ENCODE measurements around the gene MTREX.
"Not testable (repeated sequence)": the region's sequence is repeated elsewhere in the genome, so short reads cannot be mapped to it uniquely, and the experiment has no call there.

The MTREX gene

DNA sequence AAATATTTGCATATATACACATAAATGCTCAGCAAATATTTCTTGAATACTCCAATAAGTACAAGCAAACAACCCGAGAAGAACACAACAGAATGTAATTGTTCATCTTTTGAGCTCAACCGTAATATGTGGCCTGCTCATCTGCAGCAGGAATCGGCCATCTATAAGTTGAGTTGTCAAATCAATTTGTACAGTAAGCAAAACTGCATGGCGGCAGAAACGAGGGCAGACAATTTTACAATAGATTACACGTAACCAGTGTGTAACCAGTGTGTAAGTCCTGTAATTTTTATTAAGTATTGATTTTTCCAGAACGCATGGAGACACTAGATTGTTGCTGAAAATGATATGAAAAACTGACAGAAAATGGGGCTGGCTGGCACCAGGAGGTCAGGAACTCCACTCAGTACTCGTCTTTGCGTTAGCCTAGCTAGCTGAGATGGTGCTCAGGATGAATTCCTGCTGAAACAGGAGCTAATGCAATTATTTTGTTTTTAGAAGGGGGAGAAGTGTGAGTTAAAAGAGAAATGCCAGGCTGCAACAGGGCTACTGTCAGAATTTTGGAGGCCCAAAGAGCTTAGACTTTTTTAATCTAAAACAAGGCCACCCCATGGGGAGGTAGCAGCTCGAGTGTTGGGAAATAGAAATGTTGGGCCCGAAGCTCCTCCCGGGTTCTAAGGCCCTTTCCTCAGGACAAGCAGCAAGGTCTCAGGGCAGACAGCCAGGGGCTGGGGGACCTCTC is 977 bp upstream of the MTREX start:
- CTCF ChIA-PET = interaction anchor here (1.2 to 3.3 kb wide), 8 partner anchors 15 to 402 kb away, joined by 4 to 15 read pairs (median 5); no protein-coding TSS in a partner anchor
- POLR2A ChIA-PET = interaction anchor here (0.7 kb wide), 1 partner anchor 528 kb away, joined by 3 read pairs; no protein-coding TSS in a partner anchor
- TF ChIP-seq, protein P1, sequence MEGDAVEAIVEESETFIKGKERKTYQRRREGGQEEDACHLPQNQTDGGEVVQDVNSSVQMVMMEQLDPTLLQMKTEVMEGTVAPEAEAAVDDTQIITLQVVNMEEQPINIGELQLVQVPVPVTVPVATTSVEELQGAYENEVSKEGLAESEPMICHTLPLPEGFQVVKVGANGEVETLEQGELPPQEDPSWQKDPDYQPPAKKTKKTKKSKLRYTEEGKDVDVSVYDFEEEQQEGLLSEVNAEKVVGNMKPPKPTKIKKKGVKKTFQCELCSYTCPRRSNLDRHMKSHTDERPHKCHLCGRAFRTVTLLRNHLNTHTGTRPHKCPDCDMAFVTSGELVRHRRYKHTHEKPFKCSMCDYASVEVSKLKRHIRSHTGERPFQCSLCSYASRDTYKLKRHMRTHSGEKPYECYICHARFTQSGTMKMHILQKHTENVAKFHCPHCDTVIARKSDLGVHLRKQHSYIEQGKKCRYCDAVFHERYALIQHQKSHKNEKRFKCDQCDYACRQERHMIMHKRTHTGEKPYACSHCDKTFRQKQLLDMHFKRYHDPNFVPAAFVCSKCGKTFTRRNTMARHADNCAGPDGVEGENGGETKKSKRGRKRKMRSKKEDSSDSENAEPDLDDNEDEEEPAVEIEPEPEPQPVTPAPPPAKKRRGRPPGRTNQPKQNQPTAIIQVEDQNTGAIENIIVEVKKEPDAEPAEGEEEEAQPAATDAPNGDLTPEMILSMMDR (IDR thresholded peaks at IDR 0.05; ENCODE audit: insufficient read depth, low read length, missing control alignments) = no peak
- peak overlapping the region; percentile 86 for H3K4me3 ChIP-seq (ENCODE audit: low read depth, low read length)
- DNase-seq (ENCODE audit: low read depth, low spot score) = no peak

- TF ChIP-seq, protein P1 (IDR thresholded peaks at IDR 0.05; ENCODE audit: insufficient read depth, low read length, missing control alignments) = no peak
- peak overlapping the region; percentile 86 for H3K4me3 ChIP-seq (ENCODE audit: low read depth, low read length)
- no peak for DNase-seq (ENCODE audit: low read depth, low spot score)
- CTCF ChIA-PET = interaction anchor here (1.8 kb wide), 1 partner anchor 82 kb away, joined by 6 read pairs; no protein-coding TSS in a partner anchor
- POLR2A ChIA-PET = interaction anchor here (0.6 to 1.1 kb wide), 2 partner anchors 24 to 1522 kb away, joined by 3 to 4 read pairs; no protein-coding TSS in a partner anchor
These were observed 556 bp downstream of the MTREX start for GRCh38 chr5:55308254-55308836.

DNA sequence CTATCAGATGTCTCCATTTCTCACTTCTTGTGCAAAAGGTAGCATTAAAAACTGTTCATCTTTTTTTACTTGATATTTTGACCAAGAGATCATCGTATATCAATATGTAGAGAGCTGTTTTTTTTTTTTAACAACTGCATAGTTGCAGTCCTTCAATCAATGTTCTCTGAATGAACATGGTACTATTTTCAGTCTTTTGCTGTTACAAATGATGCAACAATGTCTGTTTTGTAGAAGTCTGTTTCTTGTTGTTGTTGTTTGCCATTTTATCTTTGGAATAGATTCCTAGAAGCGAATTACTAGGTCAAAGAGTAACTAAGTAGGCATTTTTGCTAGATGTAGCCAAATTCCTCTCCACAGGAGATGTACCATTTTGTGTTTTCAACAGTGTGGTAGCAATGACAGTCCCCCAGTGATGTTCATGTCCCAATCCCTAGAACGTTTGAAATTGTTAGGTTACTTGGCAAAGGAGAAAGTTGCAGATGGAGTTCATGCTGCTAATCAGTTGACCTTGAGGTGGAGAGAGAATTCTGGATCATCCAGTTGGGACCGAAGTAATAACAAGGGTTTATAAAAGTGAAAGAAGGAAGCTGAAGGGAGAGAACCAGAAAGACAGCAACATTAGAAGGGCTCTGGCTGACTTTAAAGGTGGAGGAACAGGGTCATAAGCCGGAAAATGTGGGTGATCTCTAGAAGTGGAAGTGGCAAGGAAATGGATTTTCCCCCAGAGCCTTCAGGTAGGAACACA is 6.3 kb downstream of the MTREX start:
- CTCF ChIA-PET = no interaction called here
- DNase-seq (ENCODE audit: low read depth, low spot score) = no peak

DNA sequence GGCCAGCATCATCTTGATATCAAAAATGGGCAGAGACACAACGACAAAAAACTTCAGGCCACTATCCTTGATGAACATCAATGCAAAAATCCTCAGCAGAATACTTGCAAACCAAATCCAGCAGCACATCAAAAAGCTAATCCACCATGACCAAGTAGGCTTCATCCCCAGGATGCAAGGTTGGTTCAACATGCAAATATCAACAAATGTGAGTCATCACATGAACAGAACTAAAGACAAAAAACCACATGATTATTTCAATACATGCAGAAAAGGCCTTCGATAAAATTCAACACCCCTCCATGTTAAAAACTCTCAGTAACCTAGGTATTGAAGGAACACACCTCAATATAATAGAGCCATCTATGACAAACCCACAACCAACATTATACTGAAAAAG is 8.5 kb downstream of the MTREX start:
- ChIA-PET CTCF (interaction anchor here (1.1 kb wide), 1 partner anchor 9 kb away, joined by 5 read pairs; no protein-coding TSS in a partner anchor), POLR2A (no interaction called here)
- no peak for DNase-seq (ENCODE audit: low read depth, low spot score)
- H3K4me3 ChIP-seq (ENCODE audit: low read depth, low read length) = no peak overlapping the region
- TF ChIP-seq, protein P1 (IDR thresholded peaks at IDR 0.05; ENCODE audit: insufficient read depth, low read length, missing control alignments) = no peak

More for the DNA sequence above, 6.3 kb downstream of the MTREX start:
- POLR2A ChIA-PET = no interaction called here
- TF ChIP-seq, protein P1 (IDR thresholded peaks at IDR 0.05; ENCODE audit: insufficient read depth, low read length, missing control alignments) = no peak
- H3K4me3 ChIP-seq (ENCODE audit: low read depth, low read length) = no peak overlapping the region

DNA sequence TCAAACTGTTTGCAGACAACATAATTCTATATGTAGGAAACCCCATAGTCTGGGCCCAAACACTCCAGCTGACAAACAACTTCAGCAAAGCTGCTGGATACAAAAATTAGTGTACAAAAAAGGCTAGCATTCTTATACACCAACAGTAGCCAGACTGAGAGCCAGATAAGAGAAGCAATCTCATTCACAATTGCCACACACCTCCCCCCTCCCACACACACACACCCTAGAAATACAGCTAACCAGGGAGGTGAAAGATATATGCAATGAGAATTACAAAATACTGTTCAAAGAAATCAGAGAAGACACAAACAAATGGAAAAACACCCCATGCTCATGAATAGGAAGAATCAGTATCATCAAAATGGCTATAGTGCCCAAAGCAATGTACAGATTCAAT is 9.0 kb downstream of the MTREX start:
- POLR2A ChIA-PET = no interaction called here
- CTCF ChIA-PET = interaction anchor here (1.1 kb wide), 1 partner anchor 9 kb away, joined by 5 read pairs; no protein-coding TSS in a partner anchor
- DNase-seq (ENCODE audit: low read depth, low spot score) = no peak
- TF ChIP-seq, protein P1 (IDR thresholded peaks at IDR 0.05; ENCODE audit: insufficient read depth, low read length, missing control alignments) = no peak
- H3K4me3 ChIP-seq (ENCODE audit: low read depth, low read length) = no peak overlapping the region

GRCh38 chr5:55318237-55318636 is 10.4 kb downstream of the MTREX start:
- ChIA-PET POLR2A (interaction anchor here (0.7 kb wide), 1 partner anchor 693 kb away, joined by 3 read pairs; no protein-coding TSS in a partner anchor), CTCF (interaction anchor here (1.2 kb wide), 1 partner anchor 374 kb away, joined by 4 read pairs; no protein-coding TSS in a partner anchor)
- DNase-seq (ENCODE audit: low read depth, low spot score); H3K4me3 ChIP-seq (ENCODE audit: low read depth, low read length): not testable (repeated sequence)

Data from AG04449 (cell line).